GM12878 (cell line): ENCODE data around the gene BBX.

ENCODE experiments used
- GATAD2B ChIP-seq: fragments of 450-650 bp; conservative IDR thresholded peaks from 2 replicates; pipeline ENCODE4 v1.6.1; 2017; ENCODE audit warnings: low read depth, mild to moderate bottlenecking, moderate library complexity
- LARP7 ChIP-seq: fragments of 450-650 bp; IDR thresholded peaks from 2 replicates; pipeline ENCODE4 v1.6.1; 2017; ENCODE audit warnings: mild to moderate bottlenecking
- NR2C1 ChIP-seq: fragments of 450-650 bp; IDR thresholded peaks from 2 replicates; pipeline ENCODE4 v1.6.1; 2017; ENCODE audit warnings: antibody characterized with exemption, mild to moderate bottlenecking, moderate library complexity
- SMARCA5 ChIP-seq: fragments of 450-650 bp; IDR thresholded peaks from 2 replicates; pipeline ENCODE4 v1.6.1; 2017; ENCODE audit warnings: mild to moderate bottlenecking
- SP1 ChIP-seq: IDR thresholded peaks from one replicate; pipeline ENCODE4 v1.6.1; 2011; ENCODE audit warnings: low read depth, low read length
- TF ChIP-seq, protein P1 (sequence below), 3 experiments: IDR thresholded peaks in 2 of 3; conservative IDR thresholded peaks in 1 of 3; 2 replicates each; pipeline ENCODE4 v1.5.1; 2011; ENCODE audit warnings: low read depth in 3 of 3, low read length in 3 of 3, mild to moderate bottlenecking in 3 of 3, control low read depth in 2 of 3, moderate library complexity in 2 of 3, inconsistent platforms in 1 of 3, mixed read lengths in 1 of 3; ENCODE audit not compliant: control insufficient read depth in 2 of 3, insufficient read depth in 1 of 3; ENCODE audit errors: extremely low read depth in 1 of 3

DNA sequence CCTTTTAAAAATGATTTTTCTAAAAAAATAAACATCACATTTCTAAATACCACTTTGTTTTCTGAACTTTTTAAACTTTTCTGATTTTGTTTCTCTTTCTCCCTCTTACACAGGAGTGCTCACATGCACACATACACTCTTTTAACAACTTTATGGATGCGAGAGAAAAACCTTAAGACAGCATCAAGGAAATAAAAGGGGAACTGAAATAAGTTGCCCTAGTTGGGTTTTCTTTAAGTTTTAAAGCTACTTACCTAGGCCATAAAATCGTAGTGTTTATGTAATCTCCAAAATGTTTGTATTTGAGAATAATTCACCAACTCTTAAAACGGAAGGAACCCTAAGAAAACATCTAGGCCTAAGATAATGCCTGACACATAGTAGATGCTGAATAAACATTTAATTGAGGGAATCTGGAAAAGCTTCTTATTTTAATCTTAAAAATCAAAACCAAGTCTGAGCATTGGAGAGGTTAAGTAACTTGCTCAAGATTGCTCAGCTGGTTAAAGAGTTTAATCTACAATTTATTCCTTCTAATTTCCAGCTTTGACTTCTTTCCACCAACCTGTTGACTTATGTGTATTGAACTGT lies 1.2 kb upstream of the BBX start:
- TF ChIP-seq SMARCA5 = no peak
- no peak for TF ChIP-seq LARP7
- no peak for TF ChIP-seq GATAD2B
- no peak for TF ChIP-seq SP1
- TF ChIP-seq, protein P1, sequence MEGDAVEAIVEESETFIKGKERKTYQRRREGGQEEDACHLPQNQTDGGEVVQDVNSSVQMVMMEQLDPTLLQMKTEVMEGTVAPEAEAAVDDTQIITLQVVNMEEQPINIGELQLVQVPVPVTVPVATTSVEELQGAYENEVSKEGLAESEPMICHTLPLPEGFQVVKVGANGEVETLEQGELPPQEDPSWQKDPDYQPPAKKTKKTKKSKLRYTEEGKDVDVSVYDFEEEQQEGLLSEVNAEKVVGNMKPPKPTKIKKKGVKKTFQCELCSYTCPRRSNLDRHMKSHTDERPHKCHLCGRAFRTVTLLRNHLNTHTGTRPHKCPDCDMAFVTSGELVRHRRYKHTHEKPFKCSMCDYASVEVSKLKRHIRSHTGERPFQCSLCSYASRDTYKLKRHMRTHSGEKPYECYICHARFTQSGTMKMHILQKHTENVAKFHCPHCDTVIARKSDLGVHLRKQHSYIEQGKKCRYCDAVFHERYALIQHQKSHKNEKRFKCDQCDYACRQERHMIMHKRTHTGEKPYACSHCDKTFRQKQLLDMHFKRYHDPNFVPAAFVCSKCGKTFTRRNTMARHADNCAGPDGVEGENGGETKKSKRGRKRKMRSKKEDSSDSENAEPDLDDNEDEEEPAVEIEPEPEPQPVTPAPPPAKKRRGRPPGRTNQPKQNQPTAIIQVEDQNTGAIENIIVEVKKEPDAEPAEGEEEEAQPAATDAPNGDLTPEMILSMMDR (IDR thresholded peaks at IDR 0.05 in 2 of 3, conservative IDR thresholded peaks at IDR 0.05 in 1 of 3; ENCODE audit: control insufficient read depth in 2 of 3, extremely low read depth in 1 of 3, insufficient read depth in 1 of 3, low read depth in 3 of 3, low read length in 3 of 3) = no peak
- TF ChIP-seq NR2C1 = no peak
